GM19324 (cell line): ENCODE results near the gene POU2AF3.
"Not testable (repeated sequence)": the region's sequence is repeated elsewhere in the genome, so short reads cannot be mapped to it uniquely, and the experiment has no call there.

Source experiments
- ATAC-seq: cut with Tn5 transposase; IDR thresholded peaks from one replicate; pipeline ENCODE4 v1.9.1; 2021; ENCODE audit warnings: mild to moderate bottlenecking, moderate library complexity; ENCODE audit not compliant: unreplicated experiment, low FRiP score

POU2AF3 gene

DNA sequence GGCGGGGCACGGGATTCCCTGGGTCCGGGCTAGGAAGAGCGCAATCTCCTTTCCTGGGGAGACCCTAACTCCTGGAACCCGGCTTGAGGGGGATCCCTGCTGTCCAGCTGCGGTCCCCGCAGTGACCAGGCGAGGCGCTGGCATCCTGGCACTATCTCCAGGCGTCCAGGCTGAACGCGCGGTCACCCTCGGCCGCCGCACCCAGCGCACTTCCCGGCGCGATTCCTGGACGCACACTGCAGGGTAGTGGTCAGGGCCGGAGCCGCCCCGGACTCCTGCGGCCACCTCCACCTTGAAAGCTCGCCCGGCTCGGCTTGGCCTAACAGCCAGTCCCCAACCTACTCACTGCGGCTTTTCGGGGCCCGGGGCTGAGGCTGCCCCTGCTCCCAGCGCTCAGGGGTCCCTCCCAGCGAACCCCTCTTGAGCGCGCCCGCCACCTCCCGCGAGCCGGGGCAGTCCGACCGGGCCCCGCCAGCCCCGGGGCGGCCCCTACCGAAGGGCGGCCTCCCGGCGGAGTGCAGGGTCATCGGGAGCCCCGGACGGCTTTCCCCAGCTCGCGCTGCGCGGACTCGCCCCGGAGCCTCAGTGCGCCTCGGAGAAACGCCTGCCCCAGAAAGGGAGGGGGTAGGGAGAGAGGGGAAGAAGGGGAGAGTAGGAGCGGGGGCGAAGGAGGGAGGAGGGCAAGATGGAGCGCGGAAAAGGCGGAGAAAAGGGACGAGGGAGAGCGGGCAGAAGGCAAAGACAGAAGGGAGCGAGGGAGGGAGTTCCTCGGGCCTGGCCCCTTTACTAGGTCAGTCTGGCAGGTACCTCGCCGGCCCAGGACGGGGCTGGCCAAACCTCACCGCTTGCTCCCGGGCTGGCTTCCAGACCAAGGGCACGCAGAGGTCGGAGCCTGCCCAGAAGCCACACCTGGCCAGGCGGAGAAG is 1.0 kb downstream of the POU2AF3 start:
- ATAC-seq: no peak

DNA sequence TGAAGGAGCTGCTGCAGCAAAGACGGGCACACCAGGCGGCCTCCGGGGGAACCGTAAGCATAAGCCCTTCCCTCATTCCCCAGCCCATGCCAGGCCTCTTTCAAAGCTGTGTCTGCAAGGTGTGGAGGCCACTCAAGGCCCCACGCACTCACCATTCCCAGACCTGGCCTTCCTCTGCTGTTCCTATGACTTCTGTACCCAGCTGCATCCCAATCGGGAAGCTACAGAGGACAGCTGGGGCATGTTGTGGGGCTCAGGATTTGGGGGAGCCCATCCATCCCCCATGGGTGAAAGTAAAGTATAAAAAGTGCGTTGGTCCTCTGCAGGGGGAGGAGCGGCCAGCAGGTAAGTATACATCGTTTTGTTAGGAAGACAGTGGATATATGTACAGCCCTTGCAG is 2.2 kb downstream of the POU2AF3 start:
- no peak for ATAC-seq

DNA sequence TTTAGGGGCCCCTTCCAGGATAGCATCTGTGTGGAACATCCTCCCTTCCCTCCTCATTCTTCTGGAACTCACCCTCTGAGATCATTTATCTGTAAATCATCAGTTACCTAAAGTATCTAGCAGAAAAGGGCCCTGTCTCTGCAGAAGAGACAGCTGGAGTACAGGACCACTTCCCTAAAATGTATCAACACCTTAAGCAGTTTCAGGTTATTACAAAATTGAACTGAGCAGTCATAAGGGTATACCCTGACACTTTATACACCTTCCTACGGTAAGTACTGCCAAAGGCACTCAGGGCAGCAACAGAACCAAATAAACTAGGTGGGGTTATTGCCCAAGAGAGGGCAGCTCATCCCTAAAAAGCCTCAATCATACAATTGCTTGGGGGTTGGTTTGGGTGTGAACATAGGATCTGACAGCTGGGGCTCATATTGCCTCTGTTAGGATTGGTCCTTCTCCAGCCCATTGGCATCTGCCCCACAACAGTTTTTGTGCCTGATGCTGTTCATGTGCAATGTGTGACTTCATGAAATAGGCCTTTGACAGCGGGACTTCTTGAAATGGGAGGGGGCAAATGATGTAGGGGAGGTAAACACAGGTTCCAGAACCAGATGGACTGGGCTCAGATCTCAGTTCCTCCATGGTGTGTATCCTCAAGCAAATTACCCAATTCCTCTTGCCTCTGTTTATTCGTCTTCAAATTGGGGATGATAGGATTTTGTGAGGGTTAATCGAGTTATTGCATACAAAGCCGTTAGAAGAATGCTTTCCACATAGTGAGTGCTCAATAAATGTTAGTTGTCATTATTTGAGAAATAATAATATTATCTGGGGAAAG is 2.9 kb downstream of the POU2AF3 start:
- no peak for ATAC-seq

DNA sequence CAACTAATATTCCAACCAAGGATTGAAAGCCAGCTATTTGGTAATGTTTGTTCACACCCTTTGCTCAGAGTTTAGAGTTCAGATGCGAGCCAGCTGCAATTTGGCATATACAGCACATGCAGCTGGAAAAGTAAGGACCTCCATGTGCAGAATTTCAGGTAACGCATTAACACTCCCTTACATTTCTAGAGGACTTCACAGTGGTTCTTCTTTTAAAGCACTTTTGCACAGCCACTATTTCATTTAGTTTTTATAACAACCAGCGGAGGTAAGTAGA is 3.4 kb downstream of the POU2AF3 start:
- ATAC-seq: no peak

DNA sequence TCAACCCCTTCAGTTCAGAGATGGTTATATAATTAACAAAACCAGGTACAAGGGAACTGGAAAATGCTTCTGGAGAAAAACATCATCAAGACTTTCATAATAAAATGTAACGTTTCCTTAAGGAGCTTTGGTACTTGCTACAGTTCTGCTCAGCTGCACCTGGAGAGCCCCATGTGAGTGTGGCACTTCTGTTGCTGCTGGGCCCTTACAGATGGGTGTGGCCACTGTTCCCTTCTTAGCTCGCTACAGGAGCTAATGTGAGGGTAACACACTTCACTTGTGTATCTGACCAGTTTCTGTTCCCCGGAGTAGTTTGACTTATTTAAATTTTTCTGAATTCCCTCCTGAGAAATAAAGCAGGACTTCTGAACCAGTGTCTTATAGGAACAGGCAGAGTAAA is 4.0 kb downstream of the POU2AF3 start:
- ATAC-seq: no peak

DNA sequence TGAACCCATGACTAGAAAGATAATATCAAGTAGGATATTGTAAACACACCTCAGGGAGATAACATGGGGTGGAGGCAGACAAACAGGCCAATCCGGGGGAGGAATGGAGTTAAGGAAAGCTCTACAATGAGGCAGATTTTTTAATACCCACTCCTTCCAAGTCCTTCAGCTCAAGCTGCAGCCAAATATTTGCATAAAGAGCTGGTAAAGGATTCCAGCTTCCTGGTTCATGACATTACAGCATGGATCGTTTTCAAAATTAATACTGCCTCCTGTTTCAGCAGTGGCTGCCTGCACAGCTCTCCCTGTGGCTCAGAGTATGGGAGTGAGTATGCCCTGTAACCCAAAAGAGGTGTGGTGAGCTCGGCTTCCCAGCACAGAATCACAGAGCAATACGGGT is 5.1 kb downstream of the POU2AF3 start:
- no peak for ATAC-seq

DNA sequence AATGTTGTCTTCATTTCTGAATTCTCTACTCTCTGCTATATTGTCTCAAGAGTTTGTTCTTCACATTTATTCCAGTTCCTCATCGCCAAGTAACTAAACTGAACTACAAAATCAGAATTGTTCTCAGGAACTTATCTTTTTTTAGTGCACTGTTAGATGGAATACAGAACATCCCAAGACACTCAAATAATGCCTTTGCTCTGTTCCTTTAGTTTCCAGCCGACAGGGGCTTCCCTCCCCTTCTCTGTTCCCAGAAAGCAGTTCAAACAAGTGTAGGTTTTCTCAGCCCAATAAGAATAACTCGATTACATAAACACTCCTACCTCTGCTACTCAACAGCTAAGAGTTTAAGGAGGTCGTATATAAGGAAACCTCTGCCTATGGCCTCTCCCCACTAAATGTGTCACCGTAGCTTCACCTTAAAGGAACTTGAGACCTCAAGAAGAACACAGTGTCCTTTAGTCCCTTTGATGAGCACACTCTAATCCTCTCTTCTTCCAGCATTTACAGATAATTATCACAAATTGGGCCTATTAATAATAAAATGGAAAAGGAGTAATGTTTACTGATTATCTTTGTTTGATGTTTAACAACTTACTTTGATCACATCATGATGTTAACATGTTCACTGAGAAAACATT is 6.9 kb downstream of the POU2AF3 start:
- ATAC-seq: no peak

DNA sequence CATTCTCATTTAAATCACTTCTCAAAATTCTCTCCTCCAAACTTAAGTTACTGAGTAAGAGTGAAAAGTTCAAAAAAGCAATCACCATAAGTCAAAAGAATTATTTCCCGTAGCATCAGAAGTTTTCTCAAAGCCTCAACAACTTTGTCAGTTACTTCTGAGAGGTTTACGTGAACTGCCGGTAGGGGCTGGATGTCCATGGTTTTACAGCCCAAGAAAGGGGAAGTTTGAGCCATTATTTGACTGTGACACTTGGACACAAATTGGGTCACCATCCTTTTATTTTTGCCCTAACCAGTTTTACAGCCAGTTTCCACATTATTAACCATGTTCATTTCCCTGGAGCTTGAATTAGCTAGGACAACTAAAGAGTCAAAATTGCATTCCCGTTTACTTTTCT is 7.5 kb downstream of the POU2AF3 start:
- no peak for ATAC-seq

DNA sequence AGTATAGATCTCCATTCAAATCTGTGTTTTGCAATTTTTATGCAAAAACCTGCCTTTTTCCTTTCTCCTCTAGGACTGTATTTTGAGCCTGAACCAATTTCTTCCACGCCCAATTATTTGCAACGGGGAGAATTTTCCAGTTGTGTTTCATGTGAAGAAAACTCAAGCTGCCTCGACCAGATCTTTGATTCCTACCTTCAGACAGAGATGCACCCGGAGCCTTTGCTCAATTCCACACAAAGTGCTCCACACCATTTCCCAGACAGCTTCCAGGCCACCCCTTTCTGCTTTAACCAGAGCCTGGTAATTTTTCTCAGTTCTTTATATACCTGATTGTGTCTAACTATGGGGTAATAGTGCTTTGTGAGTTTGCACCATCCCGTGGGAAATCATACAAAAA is 8.0 kb downstream of the POU2AF3 start:
- no peak for ATAC-seq

DNA sequence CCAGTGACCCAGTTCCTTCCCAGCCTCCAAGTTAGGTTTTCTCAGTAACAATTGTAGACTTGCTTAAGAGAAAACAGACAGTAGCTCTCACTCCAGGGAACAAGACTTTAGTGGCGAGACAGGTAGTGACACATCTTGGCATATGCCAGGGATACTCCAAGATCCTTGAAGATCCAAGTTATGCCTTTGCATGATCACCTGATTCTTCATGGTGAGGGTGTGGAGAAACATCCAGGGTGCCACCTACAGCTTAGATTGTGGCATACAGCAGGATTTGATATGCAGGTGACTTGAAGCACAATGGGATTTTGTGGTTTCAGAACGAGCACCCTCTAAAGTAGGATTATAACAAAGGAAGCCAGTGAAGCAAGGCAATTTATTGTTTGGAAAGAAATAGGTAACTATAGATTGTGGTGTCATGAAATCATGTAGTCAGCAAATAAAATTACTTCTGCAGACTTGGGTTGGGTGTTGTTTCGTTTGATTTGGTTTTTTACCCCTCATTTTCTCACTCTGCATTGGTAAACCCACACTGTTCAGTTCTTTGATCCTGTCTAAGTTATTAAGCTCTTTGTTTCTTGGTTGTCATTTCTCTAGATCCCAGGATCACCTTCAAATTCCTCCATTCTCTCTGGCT is 9.2 kb downstream of the POU2AF3 start:
- no peak for ATAC-seq

DNA sequence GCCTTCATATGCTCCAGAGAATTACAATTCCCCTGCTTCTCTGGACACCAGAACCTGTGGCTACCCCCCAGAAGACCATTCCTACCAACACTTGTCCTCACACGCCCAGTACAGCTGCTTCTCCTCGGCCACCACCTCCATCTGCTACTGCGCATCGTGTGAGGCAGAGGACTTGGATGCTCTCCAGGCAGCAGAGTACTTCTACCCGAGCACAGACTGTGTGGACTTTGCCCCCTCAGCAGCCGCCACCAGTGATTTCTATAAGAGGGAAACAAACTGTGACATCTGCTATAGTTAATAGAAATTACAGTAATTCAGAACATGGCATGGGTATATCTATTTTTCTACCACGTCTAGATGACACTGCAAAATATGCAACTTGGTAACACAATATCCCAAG is 9.8 kb downstream of the POU2AF3 start:
- ATAC-seq: no peak

DNA sequence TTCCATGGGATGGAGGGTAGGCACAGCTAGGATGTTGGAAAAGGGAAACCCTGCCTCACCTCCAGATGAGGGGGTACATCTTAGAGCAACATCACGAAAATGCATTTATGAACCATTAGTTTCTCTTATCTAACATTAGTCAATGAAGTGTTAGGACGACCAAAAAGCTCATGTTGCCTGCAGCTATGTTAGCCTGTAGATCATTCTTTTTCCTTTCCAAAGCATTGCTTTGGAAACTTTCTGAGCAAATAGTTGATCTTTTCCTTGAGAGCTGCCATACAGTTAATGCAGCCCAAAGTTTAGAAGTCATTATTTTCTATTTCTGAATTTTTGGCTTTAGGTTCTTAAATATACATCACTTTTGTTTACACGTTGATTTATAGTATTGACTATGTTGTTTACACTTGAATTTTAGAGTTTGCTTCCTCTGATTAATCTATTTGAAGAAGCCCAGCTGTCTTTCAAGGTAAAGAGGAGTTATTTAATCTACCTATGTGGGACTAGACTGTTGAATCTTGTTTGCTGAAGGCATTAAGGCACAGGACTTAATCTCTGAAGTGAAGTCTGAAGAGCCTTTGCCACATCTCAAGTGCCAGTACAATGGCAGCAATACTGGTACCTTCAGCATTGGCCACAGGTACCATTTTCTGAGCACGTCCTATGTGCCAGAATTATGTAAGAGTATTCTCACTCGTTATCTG is 11.0 kb downstream of the POU2AF3 start:
- ATAC-seq: no peak

DNA sequence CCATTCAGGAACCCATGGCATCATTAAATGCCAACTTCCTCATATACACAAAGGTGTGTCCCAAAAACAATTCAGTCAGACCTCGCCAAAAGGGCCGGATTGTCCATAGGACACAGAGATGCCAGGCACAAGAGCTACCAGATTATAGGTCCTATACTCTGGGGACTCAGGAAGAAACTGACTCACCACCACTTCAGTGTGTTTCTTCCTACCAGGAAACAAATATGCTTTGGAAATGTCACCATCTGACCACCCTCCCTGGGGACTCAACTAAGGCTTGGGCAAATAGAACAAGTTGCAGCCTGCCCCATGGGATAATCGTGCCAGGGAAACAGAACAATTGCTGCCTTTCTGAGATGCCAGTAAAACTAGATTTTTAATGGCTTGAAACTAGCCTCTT is 11.7 kb downstream of the POU2AF3 start:
- no peak for ATAC-seq

DNA sequence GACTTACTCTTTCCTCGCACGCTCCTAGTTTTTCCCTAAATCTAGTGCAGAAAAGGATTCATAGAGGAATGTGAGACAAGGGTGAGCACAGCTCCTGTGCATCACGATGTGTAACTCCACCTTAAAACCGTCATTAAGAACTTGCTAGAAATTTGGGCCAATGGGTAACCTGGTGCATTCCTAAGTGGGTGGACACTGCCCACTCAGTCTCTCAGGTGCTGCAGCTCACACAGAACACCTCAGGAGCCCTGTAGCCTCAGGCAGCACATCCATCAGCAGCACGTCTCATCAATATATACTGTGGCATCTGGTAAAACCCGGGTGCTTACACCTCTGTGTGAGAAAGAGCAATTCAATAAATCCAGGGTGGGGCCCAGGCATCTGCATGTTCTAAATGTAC is 12.4 kb downstream of the POU2AF3 start:
- ATAC-seq: no peak

DNA sequence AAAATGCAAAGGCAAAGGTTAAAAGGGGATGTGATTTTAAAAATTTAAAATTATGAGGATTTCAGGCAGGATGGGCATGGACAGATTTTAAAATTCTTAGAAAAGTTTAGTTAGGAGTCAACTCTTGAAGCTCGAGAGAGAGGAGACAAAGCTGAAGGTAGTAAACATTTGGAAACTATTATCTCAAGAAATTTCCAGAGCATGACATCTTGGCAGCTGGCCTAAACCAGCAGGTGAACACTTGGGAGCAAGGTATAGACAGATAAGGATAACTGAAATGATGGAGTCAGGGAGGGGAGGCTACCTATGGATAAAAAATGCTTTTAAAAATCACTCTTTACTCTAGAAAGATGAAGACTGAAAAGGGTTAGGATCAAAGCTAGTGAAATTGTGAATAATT is 13.7 kb downstream of the POU2AF3 start:
- ATAC-seq: no peak

DNA sequence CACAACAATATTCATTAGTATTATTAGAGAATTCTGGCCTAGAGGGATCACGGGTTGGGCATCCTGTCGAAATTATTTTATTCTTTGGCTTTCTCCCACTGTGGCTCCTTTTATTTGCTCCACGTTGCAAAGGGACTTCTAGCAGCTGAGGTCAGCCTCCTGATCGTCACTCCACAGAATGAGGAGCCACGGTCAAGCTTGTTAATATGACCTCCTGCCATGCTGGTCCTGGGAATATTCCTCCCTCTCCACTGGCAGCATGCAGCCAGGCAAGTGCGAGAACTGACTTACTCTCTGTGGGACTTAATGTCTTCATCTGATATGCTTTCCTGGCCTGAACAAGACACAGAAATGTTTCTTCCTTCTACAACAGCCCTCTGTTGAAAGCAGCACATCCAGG is 20.9 kb downstream of the POU2AF3 start:
- ATAC-seq: no peak

DNA sequence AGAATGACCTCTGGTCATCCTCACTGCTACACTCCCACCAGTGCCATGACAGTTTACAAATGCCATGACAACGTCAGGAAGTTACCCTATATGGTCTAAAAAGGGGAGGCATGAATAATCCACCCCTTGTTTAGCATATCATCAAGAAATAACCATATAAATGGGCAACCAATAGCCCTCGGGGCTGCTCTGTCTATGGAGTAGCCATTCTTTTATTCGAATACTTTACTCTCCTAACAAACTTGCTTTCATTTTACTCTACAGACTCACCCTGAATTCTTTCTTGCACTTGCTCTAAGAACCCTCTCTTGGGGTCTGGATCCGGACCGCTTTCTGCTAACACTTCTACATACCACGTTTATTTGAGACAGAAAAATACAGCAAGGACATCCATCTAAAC is 21.9 kb downstream of the POU2AF3 start:
- ATAC-seq: not testable (repeated sequence)

DNA sequence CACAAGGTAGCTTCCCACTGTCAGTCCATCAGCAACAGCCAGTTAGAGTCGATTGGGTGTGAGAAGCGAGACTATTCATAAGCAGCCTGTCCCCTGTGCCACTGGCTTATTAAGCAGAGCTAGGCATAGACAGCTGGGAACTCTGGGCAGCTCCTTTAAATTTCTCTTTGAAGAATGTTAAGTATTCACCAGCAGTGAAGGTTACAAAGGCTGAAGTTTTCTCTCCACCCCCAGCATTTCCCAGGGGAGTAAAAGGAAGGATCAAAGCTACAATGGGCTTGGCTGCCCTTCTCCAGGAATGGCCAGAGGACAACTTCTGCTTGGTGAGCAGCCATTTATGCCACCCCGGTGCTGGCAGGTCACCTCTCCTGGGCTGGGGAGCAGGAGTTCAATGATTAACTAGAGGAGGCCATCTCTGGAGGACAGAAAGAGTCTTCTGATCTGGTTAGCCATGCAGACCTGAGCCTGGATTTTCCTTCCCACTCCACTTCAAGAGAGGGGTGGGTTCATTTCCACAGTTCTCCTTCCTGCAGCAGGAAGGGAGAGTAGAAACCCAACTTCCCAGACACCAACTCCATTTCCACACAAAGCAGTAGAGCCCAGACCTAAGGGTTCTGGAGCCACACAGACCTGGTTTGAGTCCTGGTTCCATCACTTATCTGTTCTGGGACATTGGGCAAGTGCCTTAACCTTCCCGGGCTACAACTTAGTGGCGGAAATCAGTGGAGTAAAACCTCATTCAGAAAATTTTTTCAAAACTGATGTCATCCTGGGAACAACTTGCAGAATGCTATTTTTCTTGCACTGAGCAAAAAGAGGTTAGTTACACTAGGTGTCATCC is 22.6 kb downstream of the POU2AF3 start:
- ATAC-seq: no peak

DNA sequence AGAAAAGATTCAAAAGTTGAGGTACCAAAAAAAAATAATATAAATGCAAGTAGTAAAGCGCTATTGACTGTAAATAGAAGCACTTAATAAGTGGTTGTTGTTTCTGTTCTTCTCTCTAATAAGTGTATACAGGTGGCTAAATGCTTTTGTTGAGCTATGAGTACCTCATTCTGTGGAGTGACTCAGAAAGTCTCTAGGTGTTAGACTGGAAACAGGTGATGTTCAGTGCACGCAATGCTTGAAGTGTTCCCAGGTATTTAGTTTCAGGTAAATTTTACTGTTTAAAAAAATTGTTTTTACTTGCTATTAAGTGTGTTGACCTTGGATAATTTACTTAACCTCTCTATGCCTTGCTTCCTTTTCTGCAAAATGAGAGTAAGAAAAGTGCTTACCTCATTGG is 24.2 kb downstream of the POU2AF3 start:
- ATAC-seq: no peak
